NCI-H2171 treated with DMSO at 0.1 percent for 48 hours (cell line): ENCODE measurements around the gene SMIM43.
"Not testable (repeated sequence)": the region's sequence is repeated elsewhere in the genome, so short reads cannot be mapped to it uniquely, and the experiment has no call there.

Source experiments
- DNase-seq: peaks from one replicate; lab custom pipeline; 2025; lab: John Stamatoyannopoulos, UW

Gene SMIM43

DNA sequence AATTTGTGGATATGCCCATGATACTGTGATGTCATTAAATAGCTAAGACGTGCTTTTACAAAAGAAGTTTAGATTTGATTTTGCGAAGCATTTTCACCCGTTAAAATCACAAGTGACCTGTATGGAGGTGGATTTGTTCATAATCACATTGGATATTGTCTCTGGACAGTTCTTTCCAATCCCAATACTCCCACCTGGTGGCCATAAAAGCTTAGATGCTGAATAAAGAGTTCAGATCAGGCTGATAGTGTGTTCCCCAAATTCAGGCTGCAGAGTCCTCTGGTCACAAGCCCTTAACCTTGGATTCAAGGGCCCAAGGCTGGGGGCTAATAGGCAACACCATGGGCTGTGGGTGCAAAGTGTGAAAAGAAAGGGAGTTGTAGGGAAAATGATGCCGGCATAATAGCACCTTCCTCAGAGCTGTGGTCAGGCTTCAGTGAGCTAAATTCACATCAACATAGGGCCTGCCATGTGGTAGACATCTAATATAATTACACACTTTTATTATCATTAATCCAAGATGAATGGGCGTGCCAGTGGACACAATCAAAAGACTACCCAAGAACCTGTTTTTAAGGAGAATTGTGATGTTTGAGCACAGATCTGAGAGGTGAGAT is 28.1 kb downstream of the SMIM43 start:
- DNase-seq = peak; percentile 8

DNA sequence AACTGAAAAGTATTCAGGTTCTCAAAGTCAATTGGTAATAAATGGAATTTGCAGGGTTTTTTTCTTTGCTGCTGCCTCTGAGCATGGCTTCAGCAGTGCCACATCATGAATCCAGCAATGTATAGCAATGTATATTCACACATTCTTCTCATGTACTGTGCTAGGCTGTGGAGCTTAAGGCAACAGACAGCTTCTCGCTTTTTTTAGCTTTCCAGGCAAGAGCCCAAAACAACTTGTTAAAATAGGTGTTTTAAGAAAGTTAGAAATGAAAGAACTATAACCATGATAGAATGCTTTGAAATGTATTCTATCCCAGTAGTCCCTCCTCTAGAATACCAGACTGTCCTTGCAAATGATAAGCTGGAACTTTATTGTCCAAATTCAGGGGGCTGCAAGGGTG is 30.4 kb downstream of the SMIM43 start:
- DNase-seq = no peak

DNA sequence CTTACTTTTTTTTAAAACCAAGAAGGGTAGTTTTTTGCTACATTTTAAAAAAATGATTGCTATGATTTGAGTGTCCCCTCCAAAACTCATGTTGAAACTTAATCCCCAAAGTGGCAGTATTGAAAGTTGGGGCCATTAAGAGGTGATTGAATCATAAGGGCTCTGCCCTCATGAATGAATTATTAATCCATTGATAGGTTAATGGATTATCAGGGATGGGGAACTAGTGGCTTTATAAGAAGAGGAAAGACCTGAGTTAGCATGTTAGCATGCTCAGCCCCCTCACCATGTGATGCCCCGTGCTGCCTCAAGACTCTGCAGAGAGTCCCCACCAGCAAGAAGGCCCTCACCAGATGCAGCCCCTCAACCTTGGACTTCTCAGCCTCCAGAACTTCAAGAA is 31.0 kb downstream of the SMIM43 start:
- DNase-seq = no peak

DNA sequence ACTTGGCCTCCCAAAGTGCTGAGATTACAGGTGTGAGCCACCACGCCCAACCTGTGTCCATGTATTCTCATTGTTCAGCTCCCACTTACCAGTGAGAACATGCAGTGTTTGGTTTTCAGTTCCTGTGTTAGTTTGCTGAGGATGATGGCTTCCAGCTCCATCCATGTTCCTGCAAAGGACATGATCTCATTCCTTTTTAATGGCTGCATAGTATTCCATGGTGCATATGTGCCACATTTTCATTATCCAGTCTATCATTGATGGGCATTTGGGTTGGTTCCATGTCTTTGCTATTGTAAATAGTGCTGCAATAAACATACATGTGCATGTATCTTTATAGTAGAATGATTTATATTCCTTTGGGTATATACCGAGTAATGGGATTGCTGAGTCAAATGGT is 35.2 kb downstream of the SMIM43 start:
- DNase-seq = not testable (repeated sequence)

DNA sequence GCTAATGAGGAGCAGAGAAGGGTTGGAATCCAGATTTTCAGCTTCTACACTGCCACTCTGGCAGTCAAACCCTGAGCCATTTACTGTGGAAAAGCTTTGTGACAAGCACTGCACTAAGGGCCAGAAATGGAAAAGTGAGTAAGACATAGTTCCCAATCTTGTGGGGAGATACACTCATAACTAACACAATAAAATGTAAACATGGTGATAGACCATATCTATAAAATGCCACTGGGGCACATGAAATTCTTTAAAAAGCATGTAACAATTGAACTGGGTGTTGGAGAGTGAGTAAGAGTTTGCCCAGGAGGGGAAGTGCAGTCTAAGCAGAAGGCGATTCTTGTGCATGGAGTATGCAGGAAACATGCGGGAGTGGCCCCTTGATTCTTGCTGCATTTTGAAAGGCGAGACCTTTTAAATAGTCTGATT is 36.2 kb downstream of the SMIM43 start:
- no peak for DNase-seq

DNA sequence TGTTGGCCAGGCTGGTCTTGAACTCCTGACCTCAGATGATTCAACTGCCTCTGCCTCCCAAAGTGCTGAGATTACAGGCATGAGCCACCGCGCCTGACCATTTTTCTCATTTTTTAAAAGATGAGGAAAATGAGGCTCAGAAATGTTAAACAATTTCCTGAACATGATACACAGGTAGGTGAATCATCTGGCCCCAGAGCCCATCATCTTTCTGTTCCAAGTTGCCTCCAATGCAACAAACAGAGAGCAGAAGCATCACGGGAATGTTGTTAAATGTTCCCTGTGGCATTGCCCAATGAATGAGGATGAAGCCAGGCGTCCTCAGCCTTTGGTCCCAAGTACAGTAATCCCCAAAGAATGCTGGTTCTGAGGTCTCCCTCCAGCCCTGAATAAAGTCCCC is 36.9 kb downstream of the SMIM43 start:
- no peak for DNase-seq

DNA sequence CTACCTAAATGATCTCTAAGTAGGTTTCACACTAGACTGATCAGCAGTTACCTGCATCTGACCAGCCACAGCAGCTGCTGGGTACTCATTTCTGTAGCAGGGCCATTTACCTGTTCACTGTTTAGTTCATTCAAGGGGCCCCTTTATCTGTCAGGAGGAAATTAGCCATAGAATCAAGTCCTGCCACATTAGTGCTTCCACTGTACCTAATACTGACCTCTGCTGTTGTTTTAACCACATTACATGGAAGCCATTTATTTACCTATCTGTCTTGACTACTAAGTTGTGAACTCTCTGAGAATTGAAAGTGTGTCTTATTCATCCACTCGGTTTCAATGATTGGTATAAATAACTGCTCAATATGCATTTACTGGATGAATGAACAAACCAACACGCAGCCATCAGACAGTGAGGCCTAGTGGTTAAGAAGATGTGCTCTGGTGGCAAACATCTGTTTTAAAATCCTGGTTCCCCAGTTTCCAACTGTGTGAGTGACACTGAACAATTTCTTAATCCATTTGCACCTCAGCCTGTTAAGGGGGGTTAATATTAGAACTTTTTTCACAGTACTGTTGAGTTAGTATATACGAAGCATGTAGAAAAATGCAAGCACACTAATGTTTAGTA is 38.2 kb downstream of the SMIM43 start:
- peak; percentile 8 for DNase-seq

DNA sequence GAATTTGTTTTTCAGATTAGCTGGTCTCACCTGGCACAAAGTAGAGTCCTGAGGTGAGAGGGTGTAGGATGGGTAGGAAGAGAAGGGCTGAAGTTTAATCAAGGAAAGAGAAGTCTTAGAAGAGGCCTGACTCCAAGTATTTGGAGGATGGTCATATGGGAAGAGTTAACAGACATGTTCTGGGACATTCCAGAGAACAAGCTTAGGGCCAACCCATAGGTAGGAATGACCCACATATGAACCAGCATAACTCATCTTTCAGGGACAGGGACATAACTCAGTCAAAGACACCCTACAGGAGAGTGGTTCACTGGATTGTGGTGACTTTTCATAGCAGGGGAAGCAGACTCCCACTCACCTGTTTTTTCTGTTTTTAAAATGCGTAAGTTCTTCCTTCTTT is 40.3 kb downstream of the SMIM43 start:
- DNase-seq = no peak

DNA sequence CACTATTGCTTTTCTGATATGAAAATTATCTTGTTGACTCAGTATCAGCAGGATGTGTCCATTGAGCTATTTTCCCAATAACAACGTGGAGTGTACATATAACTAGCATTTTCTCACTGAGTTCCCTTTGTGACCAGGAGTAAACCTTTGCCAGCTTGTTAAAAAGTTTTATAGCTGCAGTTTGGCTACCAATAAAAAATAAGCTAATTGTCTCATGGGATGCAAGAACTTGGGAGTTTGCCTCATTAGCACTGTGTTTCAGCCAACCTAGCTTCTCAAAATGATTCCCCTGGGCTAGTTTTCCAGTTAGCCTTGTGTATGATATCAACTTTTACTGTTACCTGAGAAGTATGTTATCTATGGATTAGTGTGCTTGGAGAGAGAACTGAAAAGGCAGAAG is 43.3 kb downstream of the SMIM43 start:
- no peak for DNase-seq

DNA sequence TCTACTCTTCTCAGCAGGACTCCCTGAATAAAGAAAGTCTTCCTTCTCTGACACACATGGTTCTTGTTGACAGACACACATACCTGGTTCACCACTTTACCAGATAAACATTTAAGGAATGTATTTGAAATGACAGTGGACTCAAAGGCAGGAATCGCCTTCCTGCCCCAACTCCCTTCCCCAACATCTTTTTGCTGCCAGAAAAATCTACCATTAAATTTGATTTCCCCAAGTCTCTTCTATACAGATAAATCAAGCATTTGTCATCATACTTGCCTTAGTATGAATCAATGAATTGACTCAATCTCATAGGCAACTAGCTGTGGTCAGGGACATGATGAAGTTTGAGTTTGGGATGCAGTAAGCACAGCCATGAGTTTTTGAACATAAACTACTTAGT is 44.9 kb downstream of the SMIM43 start:
- DNase-seq = no peak

DNA sequence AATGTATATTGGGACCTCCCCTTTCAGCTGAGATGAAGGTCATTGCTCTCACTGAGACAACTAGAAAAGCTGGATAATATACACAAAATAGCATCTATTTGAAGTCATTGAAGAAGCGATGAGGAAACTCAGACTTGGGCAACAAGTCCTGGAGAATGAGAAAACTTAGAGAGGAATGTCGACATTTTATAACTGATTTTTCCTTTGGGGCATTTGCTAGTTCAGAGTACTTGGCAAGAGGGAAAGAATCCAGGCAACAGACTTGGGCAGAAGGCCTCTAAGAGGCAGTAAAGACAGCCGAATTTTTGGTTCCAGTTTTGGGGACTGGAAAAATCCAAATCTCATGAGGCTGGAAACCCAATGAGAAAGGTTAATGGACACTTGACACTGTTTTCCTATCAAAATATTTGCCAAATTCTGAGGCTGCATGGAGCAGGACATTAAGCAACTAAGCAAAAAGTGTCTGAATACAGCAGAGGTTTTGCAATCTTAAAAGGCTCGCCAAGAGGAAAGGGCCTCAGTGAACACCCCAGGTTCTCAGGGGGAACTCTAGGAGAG is 47.2 kb downstream of the SMIM43 start:
- DNase-seq = no peak

DNA sequence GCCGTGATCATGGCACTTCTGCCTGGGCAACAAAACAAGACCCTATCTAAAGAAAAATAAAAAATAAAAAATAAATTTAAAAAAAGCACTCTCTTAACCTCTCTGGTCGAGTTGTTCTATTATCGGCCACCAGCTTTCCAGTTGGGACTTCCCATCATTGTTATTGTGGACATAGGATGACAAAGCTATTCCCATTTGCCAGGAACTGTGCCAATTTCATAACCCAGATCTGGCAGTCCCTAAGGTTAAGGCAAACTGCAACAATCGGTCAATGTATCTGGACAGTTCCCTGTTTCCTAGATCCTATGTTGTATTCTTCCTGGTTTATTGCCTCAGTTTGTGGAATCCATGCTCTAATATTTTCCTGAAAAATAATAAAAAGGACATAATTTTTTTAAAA is 50.4 kb downstream of the SMIM43 start:
- DNase-seq = no peak

DNA sequence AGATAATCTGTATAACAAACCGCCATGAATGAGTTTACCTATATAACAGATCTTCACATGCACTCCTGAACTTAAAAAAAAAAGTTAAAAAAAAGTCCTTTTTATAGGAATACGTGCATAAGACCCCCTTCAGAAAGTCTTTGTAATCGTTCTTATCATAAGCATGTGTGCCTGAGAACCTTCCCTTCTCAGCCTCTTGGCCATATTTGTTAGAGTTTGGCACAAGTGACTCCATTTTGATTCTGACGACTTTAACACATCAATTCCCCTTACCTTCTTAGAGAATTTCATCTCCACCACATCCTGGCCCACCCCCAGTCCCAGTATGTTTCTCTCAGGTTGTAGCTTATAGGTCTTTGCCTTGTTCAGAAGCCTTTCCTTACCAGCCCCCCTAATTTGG is 52.2 kb downstream of the SMIM43 start:
- no peak for DNase-seq

DNA sequence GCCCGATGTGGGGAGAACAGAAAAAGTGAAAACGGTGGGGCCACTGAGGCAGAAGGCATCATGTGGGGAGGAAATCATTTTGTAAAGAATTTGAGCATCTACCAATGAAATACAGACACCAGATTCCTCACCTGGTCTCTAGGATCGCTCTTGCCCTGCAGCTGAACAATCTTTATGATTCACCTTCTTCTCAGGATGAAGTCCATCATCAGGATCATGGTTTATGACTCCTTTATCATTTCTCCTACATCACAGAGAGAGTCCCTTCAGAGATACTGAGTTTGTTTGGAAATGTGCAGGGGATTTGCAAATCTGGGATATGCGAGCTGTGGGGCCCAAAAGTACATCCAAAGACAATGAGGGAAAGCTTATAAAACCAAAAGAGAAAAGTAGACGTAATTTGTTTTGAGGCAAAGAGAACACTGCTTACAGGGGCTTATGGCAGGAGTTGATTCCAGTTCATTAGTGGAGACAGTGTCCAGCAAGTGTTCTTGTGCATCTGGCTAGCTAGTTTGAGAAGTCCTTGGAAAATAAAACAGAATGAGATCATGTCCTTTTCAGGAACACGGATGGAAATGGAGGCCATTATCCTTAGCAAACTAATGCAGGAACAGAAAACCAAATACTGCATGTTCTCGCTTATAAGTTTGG is 52.8 kb downstream of the SMIM43 start:
- no peak for DNase-seq

DNA sequence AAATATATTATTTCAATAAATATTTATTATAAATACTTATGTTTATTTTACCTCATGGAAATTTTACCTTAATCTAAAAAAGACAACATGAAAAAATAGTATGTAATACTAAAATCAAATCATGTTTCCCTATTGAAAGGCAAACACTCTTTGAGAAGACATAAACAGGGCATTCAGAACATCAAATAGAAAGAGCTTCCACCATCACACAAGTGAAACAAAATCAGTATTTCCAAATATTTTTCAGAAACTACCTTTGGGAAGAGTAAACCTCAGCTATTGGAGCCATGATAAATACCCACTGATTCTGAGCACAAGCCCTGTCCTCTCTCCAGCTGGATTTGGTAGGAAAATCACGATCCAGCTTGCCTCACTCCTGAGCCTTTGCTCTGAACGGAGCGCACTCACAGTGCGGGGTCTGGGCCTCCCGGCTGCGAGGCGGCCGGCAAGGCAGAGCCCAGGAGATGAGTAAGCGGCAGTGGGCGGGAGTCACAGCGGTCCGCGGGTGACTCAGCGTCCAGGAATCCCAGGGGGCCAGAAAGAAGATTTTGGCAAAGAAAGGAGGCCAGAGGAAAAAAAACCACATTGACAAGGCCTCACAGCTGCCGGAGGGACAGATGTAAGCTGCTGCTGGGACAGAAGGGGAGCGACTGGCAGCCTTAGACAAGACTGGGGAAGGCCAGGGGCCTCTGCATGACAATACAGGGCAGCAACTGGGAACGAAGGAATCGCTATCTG is 53.5 kb downstream of the SMIM43 start:
- DNase-seq = no peak

DNA sequence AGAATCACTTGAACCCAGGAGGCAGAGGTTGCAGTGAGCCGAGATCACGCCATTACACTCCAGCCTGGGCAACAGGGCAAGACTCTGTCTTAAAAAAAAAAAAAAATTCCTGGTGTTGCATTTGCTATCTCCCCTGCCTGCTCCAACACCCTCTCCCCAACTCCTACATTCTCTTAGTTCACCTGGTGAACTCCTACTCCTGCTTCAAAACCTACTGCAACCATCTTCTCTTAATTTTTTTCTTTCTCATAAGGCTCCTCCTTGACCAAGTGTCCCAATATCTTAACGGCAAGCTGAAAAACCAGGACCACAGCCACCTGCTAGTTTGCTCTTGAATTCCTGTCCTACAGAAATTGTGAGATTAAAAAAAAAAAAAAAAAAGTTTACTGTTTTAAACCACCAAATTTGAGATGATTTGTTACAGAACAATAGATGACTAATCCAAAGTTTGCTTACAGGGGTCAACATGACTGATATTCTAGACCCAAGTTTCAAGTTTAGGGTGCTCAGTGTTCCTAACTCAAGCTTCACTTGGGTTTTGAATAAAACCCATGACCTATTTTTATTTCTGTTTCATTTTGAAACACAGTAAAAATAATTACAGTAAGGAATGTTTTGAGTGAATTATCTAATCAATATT is 55.1 kb downstream of the SMIM43 start:
- DNase-seq = no peak
